SIG-M5 (cell line): ENCODE results near the gene SLC35F4.

ENCODE experiments used
- DNase-seq: peaks from one replicate; lab custom pipeline; 2025; lab: John Stamatoyannopoulos, UW

The SLC35F4 gene

GRCh38 chr14:57617510-57617909 is 248.4 kb downstream of the SLC35F4 start:
- DNase-seq, result no peak

- DNase-seq, result no peak
These were observed 252.9 kb downstream of the SLC35F4 start for GRCh38 chr14:57612946-57613345.

DNA sequence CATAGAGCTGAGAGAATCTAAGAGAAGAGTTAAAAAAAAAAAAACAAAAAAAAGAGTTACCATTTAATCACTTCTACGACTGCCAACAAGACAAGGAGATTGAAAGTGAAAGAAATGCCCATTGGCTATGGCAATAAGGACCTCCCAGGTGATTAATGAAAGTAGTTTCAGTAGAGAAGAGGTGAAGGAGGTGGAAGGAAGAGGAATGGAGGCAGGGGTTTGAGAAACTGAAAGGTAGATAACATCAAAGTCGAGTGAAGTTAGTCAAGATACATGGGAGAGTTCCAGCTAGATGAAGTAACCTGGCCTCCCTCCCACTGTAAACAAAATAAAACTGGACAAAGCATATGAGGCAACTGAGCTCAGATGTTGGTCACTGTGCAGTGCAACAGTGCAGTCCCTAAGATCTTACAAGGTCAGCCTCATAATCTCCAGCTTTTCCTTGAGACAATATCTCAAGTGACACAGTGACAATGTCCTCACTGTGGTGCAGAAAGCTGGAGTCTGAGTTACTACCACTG is 254.3 kb downstream of the SLC35F4 start:
- no peak for DNase-seq

DNA sequence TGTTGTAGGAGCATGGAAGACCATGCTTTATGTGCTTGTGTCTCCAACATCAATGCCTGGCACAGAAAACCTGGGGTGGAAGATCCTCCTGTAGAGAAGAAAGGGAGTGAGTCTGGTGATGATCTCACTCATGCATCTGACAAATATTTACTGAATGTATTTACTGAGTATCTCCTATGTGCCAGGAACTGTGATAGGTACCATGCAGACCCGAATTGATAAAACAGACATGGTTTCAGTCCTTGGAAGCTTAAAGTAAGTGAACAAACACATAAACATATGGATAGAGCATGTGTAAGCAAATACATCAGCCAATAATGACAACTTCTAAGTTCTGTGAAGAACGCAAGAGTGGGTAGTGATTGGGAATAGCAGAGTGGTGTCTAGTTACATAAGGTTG is 255.3 kb downstream of the SLC35F4 start:
- DNase-seq, result no peak

DNA sequence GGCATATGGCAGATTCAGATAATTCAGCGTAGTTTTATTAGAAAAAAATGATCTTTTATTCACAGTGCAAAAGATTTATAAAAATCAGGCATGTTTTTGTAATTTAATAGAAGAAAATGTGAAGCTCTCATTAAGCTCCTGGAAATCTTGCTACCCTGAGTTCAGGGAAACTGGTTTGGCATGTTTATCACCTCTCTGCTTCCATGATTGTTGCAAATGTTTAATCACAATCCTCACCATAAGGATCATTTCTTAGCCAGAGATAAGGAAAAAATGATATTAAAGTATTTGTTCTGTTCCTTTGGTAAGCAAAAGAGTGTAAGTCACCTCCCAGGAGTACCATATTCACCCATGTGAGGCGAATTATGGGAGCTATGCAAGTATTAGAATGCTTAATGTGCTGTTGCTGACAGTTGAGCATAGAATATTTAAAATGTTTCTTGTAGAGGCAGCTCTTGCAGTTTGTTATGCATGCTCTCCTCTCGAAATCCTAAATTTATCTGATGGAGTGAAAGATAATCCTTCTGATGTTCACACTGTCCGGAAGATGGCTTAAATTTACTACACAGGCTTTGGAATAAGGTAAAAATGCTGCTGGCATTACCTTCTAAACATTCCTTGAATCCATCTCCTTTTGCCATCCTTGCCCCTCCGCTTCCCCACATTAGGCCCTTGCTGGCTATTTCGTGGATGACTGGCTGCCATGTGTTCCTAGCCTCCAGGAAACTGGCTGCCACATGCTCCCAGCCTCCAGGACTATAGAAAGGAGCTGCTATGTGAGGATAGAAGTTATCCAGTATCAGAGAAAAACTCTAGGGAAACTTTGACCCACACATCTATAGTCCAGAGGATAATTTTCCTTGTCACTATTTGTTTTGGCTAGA is 256.5 kb downstream of the SLC35F4 start:
- DNase-seq, result no peak

- DNase-seq, result no peak
These were observed 258.8 kb downstream of the SLC35F4 start for GRCh38 chr14:57607086-57607485.

- DNase-seq, result no peak
These were observed 282.5 kb downstream of the SLC35F4 start for GRCh38 chr14:57583396-57583795.

GRCh38 chr14:57582746-57583145 is 283.1 kb downstream of the SLC35F4 start:
- no peak for DNase-seq

DNA sequence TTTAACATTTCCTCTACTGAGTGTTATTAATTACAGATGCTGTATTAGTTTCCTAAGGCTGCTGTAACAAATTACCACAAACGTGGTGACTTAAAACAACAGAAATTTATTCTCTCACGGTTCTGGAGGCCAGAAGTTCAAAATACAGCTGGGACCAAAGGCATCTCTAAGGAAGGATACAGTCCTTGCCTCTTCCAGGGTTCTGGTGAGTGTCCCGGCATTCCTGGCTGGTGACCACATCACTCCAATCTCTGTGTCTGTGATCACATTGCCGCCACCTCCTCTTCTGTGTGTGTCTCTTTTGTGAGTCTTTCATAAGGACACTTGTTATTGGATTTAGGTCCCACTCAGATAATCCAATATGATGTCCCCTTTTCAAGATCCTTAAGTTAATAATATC is 287.1 kb downstream of the SLC35F4 start:
- no peak for DNase-seq

GRCh38 chr14:57576498-57576897 is 289.4 kb downstream of the SLC35F4 start:
- DNase-seq, result no peak

GRCh38 chr14:57575482-57575881 is 290.4 kb downstream of the SLC35F4 start:
- DNase-seq, result no peak

DNA sequence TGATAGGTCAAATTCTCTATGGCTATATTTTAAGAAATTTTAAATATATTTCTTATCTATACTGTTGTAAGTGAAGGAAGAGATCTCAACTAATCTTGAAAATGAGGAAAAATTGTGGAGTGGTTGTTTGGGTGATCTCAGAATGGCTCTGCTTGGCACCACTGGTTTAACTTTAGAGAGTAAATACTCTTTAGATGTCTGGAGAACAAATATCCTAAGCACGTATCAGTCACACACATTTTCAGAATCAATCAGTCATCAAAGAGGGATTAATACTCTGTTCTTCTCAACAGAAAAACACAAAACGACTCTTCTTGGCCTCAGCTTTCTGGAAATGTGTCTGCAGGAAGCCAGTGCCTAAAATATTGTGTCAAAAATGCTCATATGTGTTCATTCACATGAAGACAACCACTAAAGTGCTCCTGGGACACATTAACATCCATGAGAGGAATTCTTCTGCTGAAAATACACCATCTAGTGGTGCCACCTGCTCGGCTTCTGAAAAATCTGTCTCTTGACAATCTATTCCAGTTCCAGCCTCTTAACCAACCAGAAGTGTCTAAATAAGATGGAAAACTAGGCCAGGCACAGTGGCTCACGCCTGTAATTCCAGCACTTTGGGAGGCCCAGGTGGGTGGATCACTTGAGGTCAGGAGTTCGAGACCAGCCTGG is 291.1 kb downstream of the SLC35F4 start:
- DNase-seq, result no peak

- no peak for DNase-seq
These were observed 292.7 kb downstream of the SLC35F4 start for GRCh38 chr14:57573173-57573572.

GRCh38 chr14:57568554-57568953 is 297.3 kb downstream of the SLC35F4 start:
- no peak for DNase-seq

- DNase-seq, result no peak
These were observed 298.7 kb downstream of the SLC35F4 start for GRCh38 chr14:57567220-57567619.

DNA sequence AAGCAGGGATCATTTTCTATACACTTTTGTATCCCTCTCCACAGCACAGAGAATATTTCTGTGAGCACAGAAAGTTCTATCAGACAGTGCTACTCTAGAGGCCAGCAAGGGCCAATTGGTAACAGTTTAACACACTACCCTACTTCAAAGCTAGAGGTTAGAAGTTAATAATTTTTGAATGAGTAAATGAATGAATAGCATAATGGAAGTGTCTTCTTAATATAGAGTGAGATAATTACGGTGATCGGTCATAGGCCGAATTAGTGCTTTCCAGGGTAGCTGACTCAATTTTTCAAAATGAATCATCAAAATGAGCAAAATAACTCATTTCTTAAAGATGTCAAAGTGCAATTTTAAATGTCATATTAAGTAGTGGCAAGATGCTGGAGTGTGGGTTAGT is 305.2 kb downstream of the SLC35F4 start:
- no peak for DNase-seq

DNA sequence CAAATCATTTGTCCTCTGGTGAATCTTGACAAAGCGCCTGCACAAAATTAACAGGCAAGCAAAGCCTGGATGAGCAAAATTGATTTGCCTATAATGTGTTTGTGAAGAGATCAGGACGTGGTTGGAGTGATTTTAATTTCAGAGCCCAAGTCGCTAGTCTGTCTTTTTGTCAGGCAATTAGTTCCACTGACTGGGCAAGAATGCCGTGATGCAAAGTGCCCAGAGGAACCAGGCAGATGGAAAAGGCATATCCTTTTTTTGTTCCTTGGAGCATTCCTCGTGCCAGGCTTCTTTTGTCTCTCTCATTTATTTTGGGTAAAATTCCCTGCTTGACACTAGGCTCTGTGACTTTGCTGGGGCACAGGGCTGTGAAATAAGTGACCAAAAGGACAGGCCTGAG is 306.3 kb downstream of the SLC35F4 start:
- no peak for DNase-seq

- no peak for DNase-seq
These were observed 316.0 kb downstream of the SLC35F4 start for GRCh38 chr14:57549765-57550420.

- no peak for DNase-seq
These were observed 316.8 kb downstream of the SLC35F4 start for GRCh38 chr14:57549016-57549564.

DNA sequence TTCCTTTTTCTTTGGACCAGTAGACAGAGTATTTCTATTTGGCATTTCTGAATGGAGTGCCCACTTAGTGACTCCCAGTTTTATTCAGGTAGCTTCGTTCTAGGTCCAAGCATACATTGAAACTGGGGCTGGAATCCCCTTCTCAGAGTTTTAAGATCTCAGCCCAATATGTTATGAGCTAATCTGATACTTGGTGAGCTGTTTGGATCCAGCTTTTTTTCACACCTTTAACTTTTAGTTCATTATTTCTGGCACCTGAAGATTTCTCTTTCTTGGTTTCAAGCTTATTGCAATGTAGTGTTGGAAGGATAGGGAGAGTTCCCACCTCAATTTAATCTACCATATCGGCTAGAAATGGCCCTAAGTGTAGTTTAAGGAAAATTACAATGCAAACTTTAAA is 318.8 kb downstream of the SLC35F4 start:
- no peak for DNase-seq

- DNase-seq, result no peak
These were observed 332.7 kb downstream of the SLC35F4 start for GRCh38 chr14:57533214-57533613.

- DNase-seq, result no peak
These were observed 335.3 kb downstream of the SLC35F4 start for GRCh38 chr14:57530571-57530970.
